NCI-H1436 (cell line): ENCODE results near the gene HNRNPU.

Experiments used
- DNase-seq: peaks from one replicate; lab custom pipeline; 2025; lab: John Stamatoyannopoulos, UW

Gene HNRNPU

GRCh38 chr1:244864253-244865027, at the start of gene HNRNPU:
HNRNPU (minus strand) TSS chr1:244864543; CDS start chr1:244864307, 236 bp downstream.
- peak; percentile 99 for DNase-seq

GRCh38 chr1:244913806-244914205, 49.5 kb upstream of the HNRNPU start:
- DNase-seq = no peak

- DNase-seq = no peak
These were observed 39.8 kb upstream of the HNRNPU start for GRCh38 chr1:244904119-244904518.

GRCh38 chr1:244901400-244902015, 37.2 kb upstream of the HNRNPU start:
- DNase-seq = no peak

- no peak for DNase-seq
These were observed 33.3 kb upstream of the HNRNPU start for GRCh38 chr1:244897476-244898254.

GRCh38 chr1:244896550-244896949, 32.2 kb upstream of the HNRNPU start:
- DNase-seq = no peak

GRCh38 chr1:244893836-244894235, 29.5 kb upstream of the HNRNPU start:
- no peak for DNase-seq

GRCh38 chr1:244887281-244887680, 22.9 kb upstream of the HNRNPU start:
- DNase-seq = no peak

GRCh38 chr1:244881552-244882280, 17.4 kb upstream of the HNRNPU start:
- no peak for DNase-seq

- DNase-seq = no peak
These were observed 14.3 kb upstream of the HNRNPU start for GRCh38 chr1:244878681-244879080.

- no peak for DNase-seq
These were observed 12.0 kb upstream of the HNRNPU start for GRCh38 chr1:244876228-244876910.

- no peak for DNase-seq
These were observed 10.7 kb upstream of the HNRNPU start for GRCh38 chr1:244874974-244875579.

- DNase-seq = no peak
These were observed 5.6 kb upstream of the HNRNPU start for GRCh38 chr1:244869950-244870349.

- DNase-seq = no peak
These were observed 5.1 kb upstream of the HNRNPU start for GRCh38 chr1:244869364-244869827.

- DNase-seq = no peak
These were observed 4.4 kb upstream of the HNRNPU start for GRCh38 chr1:244868484-244869363.

GRCh38 chr1:244866355-244866754, 2.0 kb upstream of the HNRNPU start:
- no peak for DNase-seq

- no peak for DNase-seq
These were observed 1.5 kb upstream of the HNRNPU start for GRCh38 chr1:244865820-244866219.

GRCh38 chr1:244865028-244865371, 657 bp upstream of the HNRNPU start:
- DNase-seq = peak; percentile 41

GRCh38 chr1:244863491-244864252, 671 bp downstream of the HNRNPU start:
- DNase-seq = no peak
